DOHH2 (cell line): ENCODE results near the gene C19orf85.

Experiments
- H3F3A ChIP-seq: fragments of 200-600 bp; sonication (generic), shearing (Covaris generic); 2 replicates; pipeline ENCODE4 v1.6.0; 2016; ENCODE audit warnings: antibody characterized with exemption, mild to moderate bottlenecking; ENCODE audit not compliant: control insufficient read depth, insufficient read depth
- H3K27ac ChIP-seq: fragments of 200-600 bp; sonication (generic); 2 replicates; pipeline ENCODE4 v1.5.1; 2014; ENCODE audit warnings: low read depth, mild to moderate bottlenecking, low read length, moderate library complexity
- H3K27me3 ChIP-seq: fragments of 200-600 bp; sonication (generic); 2 replicates; pipeline ENCODE4 v1.6.1; 2014; ENCODE audit warnings: mild to moderate bottlenecking, low read length, mixed read lengths; ENCODE audit not compliant: control insufficient read depth
- H3K36me3 ChIP-seq: fragments of 200-600 bp; sonication (generic); 2 replicates; pipeline ENCODE4 v1.6.1; 2014; ENCODE audit warnings: mild to moderate bottlenecking, low read length, moderate library complexity, mixed read lengths; ENCODE audit not compliant: control insufficient read depth
- H3K4me1 ChIP-seq: fragments of 200-600 bp; sonication (generic); 2 replicates; pipeline ENCODE4 v1.6.1; 2014; ENCODE audit warnings: mild to moderate bottlenecking, low read length, mixed read lengths; ENCODE audit not compliant: control insufficient read depth
- H3K4me2 ChIP-seq: fragments of 200-600 bp; sonication (generic); 2 replicates; pipeline ENCODE4 v1.6.0; 2014; ENCODE audit warnings: mild to moderate bottlenecking, low read length, moderate library complexity
- H3K4me3 ChIP-seq: fragments of 200-600 bp; sonication (generic); 2 replicates; pipeline ENCODE4 v1.5.1; 2014; ENCODE audit warnings: mild to moderate bottlenecking, low read length, mixed read lengths
- H3K79me2 ChIP-seq: fragments of 200-600 bp; sonication (generic); 2 replicates; pipeline ENCODE4 v1.6.1; 2014; ENCODE audit warnings: mild to moderate bottlenecking, low read length, mixed read lengths; ENCODE audit not compliant: control insufficient read depth
- H3K9me2 ChIP-seq: fragments of 200-600 bp; sonication (generic); replicated peaks from 2 replicates; pipeline ENCODE4 v1.6.1; 2014; ENCODE audit warnings: mild to moderate bottlenecking, low read length, mixed read lengths; ENCODE audit not compliant: control insufficient read depth
- H3K9me3 ChIP-seq: fragments of 200-600 bp; sonication (generic); 2 replicates; pipeline ENCODE4 v1.6.1; 2014; ENCODE audit warnings: antibody characterized with exemption, low read length, mixed read lengths; ENCODE audit not compliant: control insufficient read depth, insufficient read depth
- H4K20me1 ChIP-seq: fragments of 200-600 bp; sonication (generic); 2 replicates; pipeline ENCODE4 v1.6.0; 2014; ENCODE audit warnings: low read depth, mild to moderate bottlenecking, antibody characterized with exemption, low read length, moderate library complexity; ENCODE audit not compliant: control insufficient read depth, insufficient read depth
- EZH2phosphoT487 ChIP-seq: fragments of 200-600 bp; sonication (generic); IDR thresholded peaks from 2 replicates; pipeline ENCODE4 v1.6.1; 2017; ENCODE audit warnings: borderline replicate concordance, mild to moderate bottlenecking, antibody characterized with exemption, low read length, moderate library complexity, mixed read lengths
- TF ChIP-seq, protein P1 (sequence below): fragments of 200-600 bp; sonication (generic); IDR thresholded peaks from one replicate; pipeline ENCODE4 v1.5.1; 2014; ENCODE audit warnings: antibody characterized with exemption, mild to moderate bottlenecking, low read depth, low read length; ENCODE audit not compliant: poor library complexity, severe bottlenecking

The C19orf85 gene

DNA sequence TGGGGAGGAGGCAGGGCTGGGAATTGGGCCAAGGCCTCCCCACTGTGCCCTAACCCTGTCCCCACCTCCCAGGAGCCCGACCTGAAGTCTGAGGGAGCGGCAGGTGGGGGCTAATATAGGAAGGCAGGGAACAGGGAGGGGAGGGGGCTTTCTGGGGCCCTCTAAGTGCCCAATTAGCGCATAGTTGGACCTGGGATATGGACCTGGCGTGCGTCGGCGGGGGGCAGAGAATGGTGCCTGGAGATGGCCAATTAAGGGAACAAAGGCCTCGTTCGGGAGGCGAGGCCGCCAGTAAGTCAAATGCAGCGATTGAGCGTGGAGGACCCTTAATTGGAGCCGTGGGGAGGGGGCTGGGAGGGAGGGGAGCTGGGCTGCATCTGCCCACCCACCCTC lies at the start of gene C19orf85:
TSS of gene C19orf85 (minus strand) at position 90 of the 393 bp plus-strand sequence. CDS start 197 bp downstream, outside the sequence.
- H3K4me1 ChIP-seq = peaks cover 20% of the 10 kb centered on the region
- H3K79me2 ChIP-seq = peaks cover 12% of the 10 kb centered on the region
- no peaks in the 10 kb centered on the region for H3K27me3 ChIP-seq
- no peak within 1 kb of the TSS for H3K4me2 ChIP-seq
- H3K4me3 ChIP-seq = no peak within 1 kb of the TSS
- no peaks in the 10 kb centered on the region for H3K36me3 ChIP-seq
- TF ChIP-seq, protein P1, sequence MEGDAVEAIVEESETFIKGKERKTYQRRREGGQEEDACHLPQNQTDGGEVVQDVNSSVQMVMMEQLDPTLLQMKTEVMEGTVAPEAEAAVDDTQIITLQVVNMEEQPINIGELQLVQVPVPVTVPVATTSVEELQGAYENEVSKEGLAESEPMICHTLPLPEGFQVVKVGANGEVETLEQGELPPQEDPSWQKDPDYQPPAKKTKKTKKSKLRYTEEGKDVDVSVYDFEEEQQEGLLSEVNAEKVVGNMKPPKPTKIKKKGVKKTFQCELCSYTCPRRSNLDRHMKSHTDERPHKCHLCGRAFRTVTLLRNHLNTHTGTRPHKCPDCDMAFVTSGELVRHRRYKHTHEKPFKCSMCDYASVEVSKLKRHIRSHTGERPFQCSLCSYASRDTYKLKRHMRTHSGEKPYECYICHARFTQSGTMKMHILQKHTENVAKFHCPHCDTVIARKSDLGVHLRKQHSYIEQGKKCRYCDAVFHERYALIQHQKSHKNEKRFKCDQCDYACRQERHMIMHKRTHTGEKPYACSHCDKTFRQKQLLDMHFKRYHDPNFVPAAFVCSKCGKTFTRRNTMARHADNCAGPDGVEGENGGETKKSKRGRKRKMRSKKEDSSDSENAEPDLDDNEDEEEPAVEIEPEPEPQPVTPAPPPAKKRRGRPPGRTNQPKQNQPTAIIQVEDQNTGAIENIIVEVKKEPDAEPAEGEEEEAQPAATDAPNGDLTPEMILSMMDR = no peak
- no peak for TF ChIP-seq EZH2phosphoT487
- H3K9me3 ChIP-seq = no peaks in the 10 kb centered on the region
- peaks cover 11% of the 10 kb centered on the region for H3F3A ChIP-seq
- H3K9me2 ChIP-seq = no peaks in the 10 kb centered on the region
- H3K27ac ChIP-seq = no peak within 1 kb of the TSS
- 0 out of 2 replicates have a peak, but pooled peaks cover 3% of the 10 kb centered on the region for H4K20me1 ChIP-seq

DNA sequence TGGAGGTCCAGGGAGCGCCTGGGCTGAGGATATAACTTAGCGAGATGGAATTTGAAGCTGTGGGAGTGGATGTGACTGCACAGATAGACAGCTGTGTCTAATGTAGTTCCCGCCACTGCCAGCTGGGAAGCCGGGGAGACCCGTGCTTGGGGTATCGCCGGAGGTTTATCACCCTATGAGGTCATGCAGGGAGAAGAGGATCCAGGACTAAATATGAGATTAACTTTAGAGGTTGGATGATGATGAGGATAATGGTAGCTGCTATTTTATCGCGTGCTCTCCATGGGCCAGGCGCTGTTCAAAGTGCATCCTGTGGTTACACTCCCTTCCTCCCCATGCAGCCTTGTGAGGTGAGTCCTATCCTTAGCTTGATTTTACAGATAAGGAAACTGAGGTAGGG lies 43.6 kb upstream of the C19orf85 start:
- TF ChIP-seq, protein P1 = no peak
- no peak for TF ChIP-seq EZH2phosphoT487
- Histone ChIP-seq H3F3A (no peaks in the 10 kb centered on the region), H4K20me1 (no peaks in the 10 kb centered on the region), H3K4me3 (no peak overlapping the region), H3K4me2 (no peak overlapping the region), H3K9me2 (no peaks in the 10 kb centered on the region), H3K27ac (no peak overlapping the region), H3K27me3 (peaks cover 3% of the 10 kb centered on the region; the same call in 1 of the 2 replicates), H3K4me1 (peaks cover 8% of the 10 kb centered on the region), H3K9me3 (peaks cover 4% of the 10 kb centered on the region), H3K36me3 (no peaks in the 10 kb centered on the region), H3K79me2 (no peaks in the 10 kb centered on the region)

DNA sequence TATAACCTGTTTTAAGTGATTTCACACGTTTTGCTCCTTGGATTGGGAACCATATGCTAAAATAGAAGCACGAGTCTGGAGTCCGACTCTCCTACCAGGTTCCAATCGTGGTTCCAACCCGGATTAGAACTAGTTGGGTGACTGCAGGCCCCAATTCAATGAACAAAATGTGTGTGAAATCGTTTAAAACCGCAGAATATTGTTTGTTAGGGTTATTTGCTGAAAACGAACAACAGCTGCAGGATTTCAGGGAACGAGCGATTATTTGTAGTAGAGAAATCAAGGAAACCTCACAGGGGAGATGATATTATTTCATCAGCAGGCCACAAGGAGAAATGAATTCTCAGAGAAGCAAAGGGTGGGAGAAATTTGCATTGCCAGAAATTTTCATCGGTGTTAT lies 40.4 kb upstream of the C19orf85 start:
- no peak for TF ChIP-seq EZH2phosphoT487
- TF ChIP-seq, protein P1 = no peak
- H3K27me3 ChIP-seq = no peaks in the 10 kb centered on the region

DNA sequence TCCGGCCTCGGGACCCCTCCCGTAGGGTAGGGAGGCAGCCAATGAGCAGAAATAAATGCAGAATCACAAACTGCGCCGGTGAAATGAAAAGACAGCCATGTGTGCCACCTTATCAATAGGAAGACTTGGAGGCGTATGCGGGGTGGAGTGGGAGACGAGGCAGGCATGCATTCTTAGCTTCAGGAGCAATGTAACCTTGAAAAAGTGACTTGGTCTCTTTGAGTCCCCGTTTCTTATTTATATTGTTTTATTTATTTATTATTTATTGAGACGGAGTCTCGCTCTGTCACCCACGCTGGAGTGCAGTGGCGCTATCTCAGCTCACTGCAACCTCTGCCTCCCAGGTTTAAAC lies 39.7 kb upstream of the C19orf85 start:
- Histone ChIP-seq H3K4me2 (peak overlapping the region; percentile 91), H3K79me2 (no peaks in the 10 kb centered on the region), H3K9me2 (no peaks in the 10 kb centered on the region), H3K9me3 (peaks cover 5% of the 10 kb centered on the region), H3K27me3 (no peaks in the 10 kb centered on the region), H4K20me1 (no peaks in the 10 kb centered on the region), H3K36me3 (no peaks in the 10 kb centered on the region), H3K4me3 (peak overlapping the region; percentile 77), H3K27ac (no peak overlapping the region), H3F3A (0 out of 2 replicates have a peak, but pooled peaks cover 4% of the 10 kb centered on the region), H3K4me1 (peaks cover 8% of the 10 kb centered on the region)
- no peak for TF ChIP-seq EZH2phosphoT487

More for the DNA sequence above, 40.4 kb upstream of the C19orf85 start:
- Histone ChIP-seq H3K9me3 (peaks cover 5% of the 10 kb centered on the region), H3K4me1 (peaks cover 8% of the 10 kb centered on the region), H3K36me3 (no peaks in the 10 kb centered on the region), H3K4me3 (no peak overlapping the region), H3K4me2 (no peak overlapping the region), H3K79me2 (no peaks in the 10 kb centered on the region), H3K27ac (no peak overlapping the region), H3K9me2 (no peaks in the 10 kb centered on the region), H4K20me1 (no peaks in the 10 kb centered on the region), H3F3A (0 out of 2 replicates have a peak, but pooled peaks cover 4% of the 10 kb centered on the region)
